HEK293 (cell line): ENCODE results near the gene RAB3C.

ENCODE experiments used
- KLF7 ChIP-seq: fragments of 450-650 bp; formaldehyde crosslinking; IDR thresholded peaks from 2 replicates; pipeline ENCODE4 v1.5.1; 2016; ENCODE audit warnings: missing biosample characterization, missing genetic modification characterization, borderline replicate concordance
- MYNN ChIP-seq: fragments of 450-650 bp; formaldehyde crosslinking; IDR thresholded peaks from 2 replicates; pipeline ENCODE4 v1.5.1; 2016; ENCODE audit warnings: missing biosample characterization, missing genetic modification characterization, borderline replicate concordance
- ZBTB1 ChIP-seq: fragments of 450-650 bp; formaldehyde crosslinking; IDR thresholded peaks from 2 replicates; pipeline ENCODE4 v1.5.1; 2016; ENCODE audit warnings: missing biosample characterization, missing genetic modification characterization
- ZBTB7A ChIP-seq: fragments of 450-650 bp; formaldehyde crosslinking; IDR thresholded peaks from 2 replicates; pipeline ENCODE4 v1.5.1; 2016; ENCODE audit warnings: low read depth, missing biosample characterization, missing genetic modification characterization
- ZNF324 ChIP-seq: fragments of 450-650 bp; formaldehyde crosslinking; IDR thresholded peaks from 2 replicates; pipeline ENCODE4 v1.5.1; 2016; ENCODE audit warnings: missing biosample characterization, missing genetic modification characterization
- ZNF416 ChIP-seq: fragments of 450-650 bp; formaldehyde crosslinking; IDR thresholded peaks from 2 replicates; pipeline ENCODE4 v1.5.1; 2016; ENCODE audit warnings: missing biosample characterization, missing genetic modification characterization
- ZNF501 ChIP-seq: fragments of 450-650 bp; formaldehyde crosslinking; IDR thresholded peaks from 2 replicates; pipeline ENCODE4 v1.5.1; 2016; ENCODE audit warnings: missing biosample characterization, missing genetic modification characterization
- ZNF624 ChIP-seq: fragments of 450-650 bp; formaldehyde crosslinking; IDR thresholded peaks from 2 replicates; pipeline ENCODE4 v1.5.1; 2017; ENCODE audit warnings: missing biosample characterization, missing genetic modification characterization
- ZNF670 ChIP-seq: fragments of 450-650 bp; formaldehyde crosslinking; IDR thresholded peaks from 2 replicates; pipeline ENCODE4 v1.5.1; 2016; ENCODE audit warnings: missing biosample characterization, missing genetic modification characterization, low read depth
- ZNF707 ChIP-seq: fragments of 450-650 bp; formaldehyde crosslinking; IDR thresholded peaks from 2 replicates; pipeline ENCODE4 v1.5.1; 2016; ENCODE audit warnings: missing biosample characterization, missing genetic modification characterization
- TF ChIP-seq, protein P1 (sequence below): fragments of 450-650 bp; formaldehyde crosslinking; IDR thresholded peaks from 2 replicates; pipeline ENCODE4 v1.5.1; 2016; ENCODE audit warnings: missing biosample characterization, missing genetic modification characterization
- TF ChIP-seq, protein P2 (sequence below): fragments of 450-650 bp; formaldehyde crosslinking; IDR thresholded peaks from 2 replicates; pipeline ENCODE4 v1.5.1; 2017; ENCODE audit warnings: missing biosample characterization, mild to moderate bottlenecking, missing genetic modification characterization, moderate library complexity

GRCh38 chr5:58687595-58687994, 104.7 kb downstream of the RAB3C start:
- no peak for TF ChIP-seq ZBTB7A (tag by site-specific recombination)
- TF ChIP-seq MYNN (tag by site-specific recombination): no peak
- TF ChIP-seq, protein P1, sequence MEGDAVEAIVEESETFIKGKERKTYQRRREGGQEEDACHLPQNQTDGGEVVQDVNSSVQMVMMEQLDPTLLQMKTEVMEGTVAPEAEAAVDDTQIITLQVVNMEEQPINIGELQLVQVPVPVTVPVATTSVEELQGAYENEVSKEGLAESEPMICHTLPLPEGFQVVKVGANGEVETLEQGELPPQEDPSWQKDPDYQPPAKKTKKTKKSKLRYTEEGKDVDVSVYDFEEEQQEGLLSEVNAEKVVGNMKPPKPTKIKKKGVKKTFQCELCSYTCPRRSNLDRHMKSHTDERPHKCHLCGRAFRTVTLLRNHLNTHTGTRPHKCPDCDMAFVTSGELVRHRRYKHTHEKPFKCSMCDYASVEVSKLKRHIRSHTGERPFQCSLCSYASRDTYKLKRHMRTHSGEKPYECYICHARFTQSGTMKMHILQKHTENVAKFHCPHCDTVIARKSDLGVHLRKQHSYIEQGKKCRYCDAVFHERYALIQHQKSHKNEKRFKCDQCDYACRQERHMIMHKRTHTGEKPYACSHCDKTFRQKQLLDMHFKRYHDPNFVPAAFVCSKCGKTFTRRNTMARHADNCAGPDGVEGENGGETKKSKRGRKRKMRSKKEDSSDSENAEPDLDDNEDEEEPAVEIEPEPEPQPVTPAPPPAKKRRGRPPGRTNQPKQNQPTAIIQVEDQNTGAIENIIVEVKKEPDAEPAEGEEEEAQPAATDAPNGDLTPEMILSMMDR (tag by site-specific recombination): no peak
- no peak for TF ChIP-seq ZNF670 (tag by site-specific recombination)
- TF ChIP-seq ZNF707 (tag by site-specific recombination): no peak
- no peak for TF ChIP-seq ZNF501
- TF ChIP-seq ZNF624: no peak
- no peak for TF ChIP-seq KLF7 (tag by site-specific recombination)
- TF ChIP-seq, protein P2, sequence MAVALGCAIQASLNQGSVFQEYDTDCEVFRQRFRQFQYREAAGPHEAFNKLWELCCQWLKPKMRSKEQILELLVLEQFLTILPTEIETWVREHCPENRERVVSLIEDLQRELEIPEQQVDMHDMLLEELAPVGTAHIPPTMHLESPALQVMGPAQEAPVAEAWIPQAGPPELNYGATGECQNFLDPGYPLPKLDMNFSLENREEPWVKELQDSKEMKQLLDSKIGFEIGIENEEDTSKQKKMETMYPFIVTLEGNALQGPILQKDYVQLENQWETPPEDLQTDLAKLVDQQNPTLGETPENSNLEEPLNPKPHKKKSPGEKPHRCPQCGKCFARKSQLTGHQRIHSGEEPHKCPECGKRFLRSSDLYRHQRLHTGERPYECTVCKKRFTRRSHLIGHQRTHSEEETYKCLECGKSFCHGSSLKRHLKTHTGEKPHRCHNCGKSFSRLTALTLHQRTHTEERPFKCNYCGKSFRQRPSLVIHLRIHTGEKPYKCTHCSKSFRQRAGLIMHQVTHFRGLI (tag by site-specific recombination): no peak
- TF ChIP-seq ZBTB1: no peak
- TF ChIP-seq ZNF324: no peak
- TF ChIP-seq ZNF416 (tag by site-specific recombination): no peak
